Parathyroid adenoma (tissue), 2 donors: ENCODE results near the gene HK2.

ENCODE experiments used
- H2AFZ ChIP-seq: fragments of 300-600 bp; sonication (generic); one replicate; pipeline ENCODE4 v1.7.0; 2017; ENCODE audit warnings: antibody characterized with exemption, mild to moderate bottlenecking
- H3K27ac ChIP-seq: fragments of 300-600 bp; sonication (generic); one replicate; pipeline ENCODE4 v1.7.0; 2017
- H3K27me3 ChIP-seq: fragments of 300-600 bp; sonication (generic); one replicate; pipeline ENCODE4 v1.7.0; 2017; ENCODE audit warnings: low read length; ENCODE audit not compliant: control insufficient read depth, insufficient read depth
- H3K36me3 ChIP-seq: fragments of 300-600 bp; sonication (generic); one replicate; pipeline ENCODE4 v1.7.0; 2017; ENCODE audit warnings: low read length; ENCODE audit not compliant: control insufficient read depth, insufficient read depth
- H3K4me1 ChIP-seq: fragments of 300-600 bp; sonication (generic); one replicate; pipeline ENCODE4 v1.7.0; 2017; ENCODE audit warnings: control low read depth
- H3K4me2 ChIP-seq: fragments of 300-600 bp; sonication (generic); one replicate; pipeline ENCODE4 v1.7.0; 2017; ENCODE audit warnings: low read length
- H3K4me3 ChIP-seq: fragments of 300-600 bp; sonication (generic); one replicate; pipeline ENCODE4 v1.7.0; 2017; ENCODE audit warnings: low read depth, low read length
- H3K79me2 ChIP-seq: fragments of 300-600 bp; sonication (generic); one replicate; pipeline ENCODE4 v1.7.0; 2017; ENCODE audit warnings: control low read depth
- H3K9ac ChIP-seq: fragments of 300-600 bp; sonication (generic); one replicate; pipeline ENCODE4 v1.7.0; 2017; ENCODE audit warnings: mild to moderate bottlenecking
- H3K9me3 ChIP-seq: fragments of 300-600 bp; sonication (generic); one replicate; pipeline ENCODE4 v1.7.0; 2017; ENCODE audit warnings: low read length; ENCODE audit not compliant: control insufficient read depth
- TF ChIP-seq, protein P1 (sequence below): fragments of 300-600 bp; sonication (generic); IDR thresholded peaks from one replicate; pipeline ENCODE4 v1.7.0; 2017; ENCODE audit warnings: antibody characterized with exemption, mild to moderate bottlenecking
- donor health status: primary hyperparathyroidism.

The HK2 gene

DNA sequence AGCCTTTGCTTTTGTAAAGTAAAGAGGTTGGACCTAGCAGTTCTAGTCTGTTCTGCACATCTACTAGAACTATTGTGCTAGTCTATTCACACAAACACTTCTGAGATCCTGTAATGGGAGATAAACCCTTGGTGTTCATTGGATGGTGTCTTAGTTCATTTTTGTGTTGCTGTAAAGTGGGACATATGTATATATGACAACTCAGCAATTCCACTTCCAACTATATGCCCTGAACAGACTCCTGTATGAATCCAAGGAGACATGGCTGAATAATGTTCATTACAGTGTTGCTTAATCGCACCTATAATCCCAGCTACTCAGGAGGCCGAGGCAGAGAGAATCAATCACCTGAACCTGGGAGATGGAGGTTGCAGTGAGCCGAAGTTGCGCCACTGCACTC lies 23.3 kb downstream of the HK2 start:
- H3K79me2 ChIP-seq = no peaks in the 10 kb centered on the region
- peaks cover 5% of the 10 kb centered on the region for H3K4me1 ChIP-seq
- no peak overlapping the region for H3K27ac ChIP-seq
- H3K9me3 ChIP-seq = no peaks in the 10 kb centered on the region
- no peaks in the 10 kb centered on the region for H3K27me3 ChIP-seq
- no peak overlapping the region for H3K4me2 ChIP-seq
- H3K4me3 ChIP-seq = no peak overlapping the region
- H2AFZ ChIP-seq = no peak overlapping the region
- no peaks in the 10 kb centered on the region for H3K36me3 ChIP-seq
- TF ChIP-seq, protein P1, sequence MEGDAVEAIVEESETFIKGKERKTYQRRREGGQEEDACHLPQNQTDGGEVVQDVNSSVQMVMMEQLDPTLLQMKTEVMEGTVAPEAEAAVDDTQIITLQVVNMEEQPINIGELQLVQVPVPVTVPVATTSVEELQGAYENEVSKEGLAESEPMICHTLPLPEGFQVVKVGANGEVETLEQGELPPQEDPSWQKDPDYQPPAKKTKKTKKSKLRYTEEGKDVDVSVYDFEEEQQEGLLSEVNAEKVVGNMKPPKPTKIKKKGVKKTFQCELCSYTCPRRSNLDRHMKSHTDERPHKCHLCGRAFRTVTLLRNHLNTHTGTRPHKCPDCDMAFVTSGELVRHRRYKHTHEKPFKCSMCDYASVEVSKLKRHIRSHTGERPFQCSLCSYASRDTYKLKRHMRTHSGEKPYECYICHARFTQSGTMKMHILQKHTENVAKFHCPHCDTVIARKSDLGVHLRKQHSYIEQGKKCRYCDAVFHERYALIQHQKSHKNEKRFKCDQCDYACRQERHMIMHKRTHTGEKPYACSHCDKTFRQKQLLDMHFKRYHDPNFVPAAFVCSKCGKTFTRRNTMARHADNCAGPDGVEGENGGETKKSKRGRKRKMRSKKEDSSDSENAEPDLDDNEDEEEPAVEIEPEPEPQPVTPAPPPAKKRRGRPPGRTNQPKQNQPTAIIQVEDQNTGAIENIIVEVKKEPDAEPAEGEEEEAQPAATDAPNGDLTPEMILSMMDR = no peak
- no peak overlapping the region for H3K9ac ChIP-seq

DNA sequence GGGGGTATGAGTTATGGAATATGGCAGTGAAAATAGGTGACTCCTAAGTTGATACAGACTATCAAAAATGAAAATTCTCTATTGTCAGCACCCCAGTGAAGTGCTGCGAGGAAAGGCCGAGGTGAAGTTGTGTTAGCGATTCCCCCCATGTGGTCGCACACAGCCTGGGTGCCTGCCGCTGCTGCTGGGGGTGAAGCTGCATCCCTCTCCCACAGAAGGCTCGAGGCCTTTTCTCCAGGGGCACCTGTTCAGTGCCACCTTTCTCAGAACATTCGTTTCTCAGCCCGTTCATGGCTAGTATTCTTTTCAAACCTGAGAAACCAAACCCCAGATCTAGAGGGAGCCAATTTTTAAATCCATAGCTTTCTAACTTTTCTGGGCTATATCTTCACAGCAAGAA lies 23.8 kb downstream of the HK2 start:
- H3K4me2 ChIP-seq = no peak overlapping the region
- H3K4me3 ChIP-seq = no peak overlapping the region
- no peak overlapping the region for H3K27ac ChIP-seq
- no peaks in the 10 kb centered on the region for H3K27me3 ChIP-seq
- H3K9me3 ChIP-seq = no peaks in the 10 kb centered on the region
- no peak overlapping the region for H3K9ac ChIP-seq
- H3K79me2 ChIP-seq = no peaks in the 10 kb centered on the region
- no peaks in the 10 kb centered on the region for H3K36me3 ChIP-seq
- TF ChIP-seq, protein P1 = no peak
- H2AFZ ChIP-seq = no peak overlapping the region
- peaks cover 10% of the 10 kb centered on the region for H3K4me1 ChIP-seq

DNA sequence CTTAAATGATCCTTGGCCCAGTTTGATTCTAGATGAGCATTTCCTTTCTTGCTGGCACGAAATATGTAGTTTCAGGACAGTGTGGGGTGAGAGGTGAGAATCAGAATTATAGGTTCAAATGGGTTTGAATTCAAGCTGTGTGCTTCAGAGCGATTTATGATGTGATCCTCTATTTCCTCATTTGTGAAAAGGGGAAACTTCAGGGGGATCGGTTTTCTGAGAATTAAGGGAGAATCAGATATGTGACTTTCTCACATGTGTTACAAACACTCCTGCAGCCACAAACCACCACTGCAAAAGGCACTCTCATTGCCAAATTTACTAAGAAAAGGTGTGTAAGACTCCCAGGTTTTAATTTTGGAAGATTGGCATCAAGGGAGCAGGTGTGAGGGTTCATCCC lies 24.4 kb downstream of the HK2 start:
- Histone ChIP-seq H2AFZ (no peak overlapping the region), H3K36me3 (no peaks in the 10 kb centered on the region), H3K4me3 (no peak overlapping the region), H3K27me3 (no peaks in the 10 kb centered on the region), H3K9me3 (no peaks in the 10 kb centered on the region), H3K27ac (no peak overlapping the region), H3K4me2 (no peak overlapping the region), H3K9ac (no peak overlapping the region), H3K4me1 (peaks cover 10% of the 10 kb centered on the region), H3K79me2 (no peaks in the 10 kb centered on the region)
- TF ChIP-seq, protein P1 = no peak

DNA sequence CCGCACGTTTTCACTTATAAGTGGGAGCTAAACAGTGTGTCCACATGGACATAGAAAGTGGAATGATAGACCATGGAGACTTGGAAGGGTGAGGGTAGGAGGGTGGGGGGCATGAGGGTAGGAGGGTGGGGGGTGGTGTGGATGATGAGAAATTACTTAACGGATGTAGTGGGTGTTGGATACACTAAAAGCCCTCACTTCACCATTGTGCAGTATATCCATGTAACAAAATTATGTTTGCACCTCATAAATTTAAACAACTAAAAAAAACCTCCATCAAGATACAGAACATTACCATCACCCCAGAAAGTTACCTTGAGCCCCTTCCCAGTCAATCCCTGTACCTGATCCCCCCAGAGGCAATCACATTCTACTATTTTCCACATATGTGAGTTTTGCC lies 26.2 kb downstream of the HK2 start:
- H2AFZ ChIP-seq = no peak overlapping the region
- H3K27me3 ChIP-seq = no peaks in the 10 kb centered on the region
- H3K79me2 ChIP-seq = no peaks in the 10 kb centered on the region
- H3K4me2 ChIP-seq = no peak overlapping the region
- H3K4me1 ChIP-seq = peaks cover 4% of the 10 kb centered on the region
- no peaks in the 10 kb centered on the region for H3K36me3 ChIP-seq
- H3K4me3 ChIP-seq = no peak overlapping the region
- no peaks in the 10 kb centered on the region for H3K9me3 ChIP-seq
- TF ChIP-seq, protein P1 = no peak
- H3K9ac ChIP-seq = no peak overlapping the region
- H3K27ac ChIP-seq = no peak overlapping the region

DNA sequence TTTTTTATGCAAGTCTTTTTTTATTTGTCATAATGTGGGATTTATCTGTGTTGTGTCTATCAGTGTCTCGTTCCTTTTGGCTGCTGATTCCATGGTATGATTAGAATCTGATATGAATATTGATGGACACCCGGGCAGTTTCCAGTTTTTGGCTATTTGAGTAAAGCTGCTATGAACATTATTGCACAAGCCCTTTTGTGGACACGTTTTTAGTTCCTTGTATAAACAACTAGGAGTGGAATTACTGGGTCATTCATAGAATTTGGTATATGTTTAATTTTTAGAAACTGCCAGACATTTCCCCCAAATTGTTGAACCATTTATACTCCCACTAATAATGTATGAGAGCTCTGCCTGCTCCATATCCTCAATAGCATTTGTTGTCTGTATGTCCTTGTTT lies 26.6 kb downstream of the HK2 start:
- Histone ChIP-seq H3K4me1 (peaks cover 8% of the 10 kb centered on the region), H3K9ac (no peak overlapping the region), H3K27ac (no peak overlapping the region), H3K36me3 (no peaks in the 10 kb centered on the region), H2AFZ (no peak overlapping the region), H3K79me2 (no peaks in the 10 kb centered on the region), H3K4me3 (no peak overlapping the region), H3K4me2 (no peak overlapping the region), H3K9me3 (no peaks in the 10 kb centered on the region), H3K27me3 (no peaks in the 10 kb centered on the region)
- TF ChIP-seq, protein P1 = no peak
